ENCODE results near the gene C12orf57. TPM values are rescaled to one million over a fixed set of nuclear protein-coding genes. Genes with fewer than 3 reads are reported as not detected.

C12orf57 gene
- total and polyA plus RNA-seq, 2 experiments from 2014 or later, result 204 to 262 TPM

DNA sequence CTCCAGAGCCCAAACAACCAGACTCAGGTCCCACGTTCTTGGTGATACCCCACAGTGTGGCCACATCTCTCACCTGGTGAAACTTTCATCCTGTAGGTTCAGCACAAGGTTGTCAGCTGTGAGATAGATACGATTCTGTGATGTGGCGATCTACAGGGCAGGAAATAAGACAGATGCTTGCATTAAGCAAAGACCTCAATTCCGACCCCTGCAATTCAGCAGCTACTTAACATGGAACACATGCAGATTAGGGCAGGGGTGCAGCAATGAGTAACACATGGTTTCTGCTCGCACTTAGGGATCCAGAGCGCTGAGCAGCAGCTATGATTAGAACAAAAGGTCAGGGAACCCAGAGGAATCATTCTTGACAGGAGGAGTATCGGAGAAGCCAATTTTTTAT, 22.5 kb downstream of the C12orf57 start (continued):
- TF ChIP-seq, protein P1, sequence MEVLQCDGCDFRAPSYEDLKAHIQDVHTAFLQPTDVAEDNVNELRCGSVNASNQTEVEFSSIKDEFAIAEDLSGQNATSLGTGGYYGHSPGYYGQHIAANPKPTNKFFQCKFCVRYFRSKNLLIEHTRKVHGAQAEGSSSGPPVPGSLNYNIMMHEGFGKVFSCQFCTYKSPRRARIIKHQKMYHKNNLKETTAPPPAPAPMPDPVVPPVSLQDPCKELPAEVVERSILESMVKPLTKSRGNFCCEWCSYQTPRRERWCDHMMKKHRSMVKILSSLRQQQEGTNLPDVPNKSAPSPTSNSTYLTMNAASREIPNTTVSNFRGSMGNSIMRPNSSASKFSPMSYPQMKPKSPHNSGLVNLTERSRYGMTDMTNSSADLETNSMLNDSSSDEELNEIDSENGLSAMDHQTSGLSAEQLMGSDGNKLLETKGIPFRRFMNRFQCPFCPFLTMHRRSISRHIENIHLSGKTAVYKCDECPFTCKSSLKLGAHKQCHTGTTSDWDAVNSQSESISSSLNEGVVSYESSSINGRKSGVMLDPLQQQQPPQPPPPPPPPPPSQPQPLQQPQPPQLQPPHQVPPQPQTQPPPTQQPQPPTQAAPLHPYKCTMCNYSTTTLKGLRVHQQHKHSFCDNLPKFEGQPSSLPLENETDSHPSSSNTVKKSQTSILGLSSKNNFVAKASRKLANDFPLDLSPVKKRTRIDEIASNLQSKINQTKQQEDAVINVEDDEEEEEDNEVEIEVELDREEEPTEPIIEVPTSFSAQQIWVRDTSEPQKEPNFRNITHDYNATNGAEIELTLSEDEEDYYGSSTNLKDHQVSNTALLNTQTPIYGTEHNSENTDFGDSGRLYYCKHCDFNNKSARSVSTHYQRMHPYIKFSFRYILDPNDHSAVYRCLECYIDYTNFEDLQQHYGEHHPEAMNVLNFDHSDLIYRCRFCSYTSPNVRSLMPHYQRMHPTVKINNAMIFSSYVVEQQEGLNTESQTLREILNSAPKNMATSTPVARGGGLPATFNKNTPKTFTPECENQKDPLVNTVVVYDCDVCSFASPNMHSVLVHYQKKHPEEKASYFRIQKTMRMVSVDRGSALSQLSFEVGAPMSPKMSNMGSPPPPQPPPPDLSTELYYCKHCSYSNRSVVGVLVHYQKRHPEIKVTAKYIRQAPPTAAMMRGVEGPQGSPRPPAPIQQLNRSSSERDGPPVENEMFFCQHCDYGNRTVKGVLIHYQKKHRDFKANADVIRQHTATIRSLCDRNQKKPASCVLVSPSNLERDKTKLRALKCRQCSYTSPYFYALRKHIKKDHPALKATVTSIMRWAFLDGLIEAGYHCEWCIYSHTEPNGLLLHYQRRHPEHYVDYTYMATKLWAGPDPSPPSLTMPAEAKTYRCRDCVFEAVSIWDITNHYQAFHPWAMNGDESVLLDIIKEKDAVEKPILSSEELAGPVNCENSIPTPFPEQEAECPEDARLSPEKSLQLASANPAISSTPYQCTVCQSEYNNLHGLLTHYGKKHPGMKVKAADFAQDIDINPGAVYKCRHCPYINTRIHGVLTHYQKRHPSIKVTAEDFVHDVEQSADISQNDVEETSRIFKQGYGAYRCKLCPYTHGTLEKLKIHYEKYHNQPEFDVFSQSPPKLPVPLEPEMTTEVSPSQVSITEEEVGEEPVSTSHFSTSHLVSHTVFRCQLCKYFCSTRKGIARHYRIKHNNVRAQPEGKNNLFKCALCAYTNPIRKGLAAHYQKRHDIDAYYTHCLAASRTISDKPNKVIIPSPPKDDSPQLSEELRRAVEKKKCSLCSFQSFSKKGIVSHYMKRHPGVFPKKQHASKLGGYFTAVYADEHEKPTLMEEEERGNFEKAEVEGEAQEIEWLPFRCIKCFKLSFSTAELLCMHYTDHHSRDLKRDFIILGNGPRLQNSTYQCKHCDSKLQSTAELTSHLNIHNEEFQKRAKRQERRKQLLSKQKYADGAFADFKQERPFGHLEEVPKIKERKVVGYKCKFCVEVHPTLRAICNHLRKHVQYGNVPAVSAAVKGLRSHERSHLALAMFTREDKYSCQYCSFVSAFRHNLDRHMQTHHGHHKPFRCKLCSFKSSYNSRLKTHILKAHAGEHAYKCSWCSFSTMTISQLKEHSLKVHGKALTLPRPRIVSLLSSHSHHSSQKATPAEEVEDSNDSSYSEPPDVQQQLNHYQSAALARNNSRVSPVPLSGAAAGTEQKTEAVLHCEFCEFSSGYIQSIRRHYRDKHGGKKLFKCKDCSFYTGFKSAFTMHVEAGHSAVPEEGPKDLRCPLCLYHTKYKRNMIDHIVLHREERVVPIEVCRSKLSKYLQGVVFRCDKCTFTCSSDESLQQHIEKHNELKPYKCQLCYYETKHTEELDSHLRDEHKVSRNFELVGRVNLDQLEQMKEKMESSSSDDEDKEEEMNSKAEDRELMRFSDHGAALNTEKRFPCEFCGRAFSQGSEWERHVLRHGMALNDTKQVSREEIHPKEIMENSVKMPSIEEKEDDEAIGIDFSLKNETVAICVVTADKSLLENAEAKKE (CRISPR knock-in tag; IDR thresholded peaks at IDR 0.05), result no peak
- TF ChIP-seq CREB1 (CRISPR knock-in tag; IDR thresholded peaks at IDR 0.05; ENCODE audit: low read depth) (no peak), CTCF (conservative IDR thresholded peaks at IDR 0.05; ENCODE audit: low read depth in 2 of 2) (no peak), EZH2 (IDR thresholded peaks at IDR 0.05; ENCODE audit: low read depth, unreplicated experiment) (no peak), ZNF331 (CRISPR knock-in tag; IDR thresholded peaks at IDR 0.05; ENCODE audit: low read depth) (no peak), JUNB (IDR thresholded peaks at IDR 0.05; ENCODE audit: unreplicated experiment) (no peak), STAT1 (IDR thresholded peaks at IDR 0.05; ENCODE audit: unreplicated experiment) (no peak)
- TF ChIP-seq, protein P2, sequence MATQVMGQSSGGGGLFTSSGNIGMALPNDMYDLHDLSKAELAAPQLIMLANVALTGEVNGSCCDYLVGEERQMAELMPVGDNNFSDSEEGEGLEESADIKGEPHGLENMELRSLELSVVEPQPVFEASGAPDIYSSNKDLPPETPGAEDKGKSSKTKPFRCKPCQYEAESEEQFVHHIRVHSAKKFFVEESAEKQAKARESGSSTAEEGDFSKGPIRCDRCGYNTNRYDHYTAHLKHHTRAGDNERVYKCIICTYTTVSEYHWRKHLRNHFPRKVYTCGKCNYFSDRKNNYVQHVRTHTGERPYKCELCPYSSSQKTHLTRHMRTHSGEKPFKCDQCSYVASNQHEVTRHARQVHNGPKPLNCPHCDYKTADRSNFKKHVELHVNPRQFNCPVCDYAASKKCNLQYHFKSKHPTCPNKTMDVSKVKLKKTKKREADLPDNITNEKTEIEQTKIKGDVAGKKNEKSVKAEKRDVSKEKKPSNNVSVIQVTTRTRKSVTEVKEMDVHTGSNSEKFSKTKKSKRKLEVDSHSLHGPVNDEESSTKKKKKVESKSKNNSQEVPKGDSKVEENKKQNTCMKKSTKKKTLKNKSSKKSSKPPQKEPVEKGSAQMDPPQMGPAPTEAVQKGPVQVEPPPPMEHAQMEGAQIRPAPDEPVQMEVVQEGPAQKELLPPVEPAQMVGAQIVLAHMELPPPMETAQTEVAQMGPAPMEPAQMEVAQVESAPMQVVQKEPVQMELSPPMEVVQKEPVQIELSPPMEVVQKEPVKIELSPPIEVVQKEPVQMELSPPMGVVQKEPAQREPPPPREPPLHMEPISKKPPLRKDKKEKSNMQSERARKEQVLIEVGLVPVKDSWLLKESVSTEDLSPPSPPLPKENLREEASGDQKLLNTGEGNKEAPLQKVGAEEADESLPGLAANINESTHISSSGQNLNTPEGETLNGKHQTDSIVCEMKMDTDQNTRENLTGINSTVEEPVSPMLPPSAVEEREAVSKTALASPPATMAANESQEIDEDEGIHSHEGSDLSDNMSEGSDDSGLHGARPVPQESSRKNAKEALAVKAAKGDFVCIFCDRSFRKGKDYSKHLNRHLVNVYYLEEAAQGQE (IDR thresholded peaks at IDR 0.05; ENCODE audit: unreplicated experiment), result no peak
- TF ChIP-seq, protein P3, sequence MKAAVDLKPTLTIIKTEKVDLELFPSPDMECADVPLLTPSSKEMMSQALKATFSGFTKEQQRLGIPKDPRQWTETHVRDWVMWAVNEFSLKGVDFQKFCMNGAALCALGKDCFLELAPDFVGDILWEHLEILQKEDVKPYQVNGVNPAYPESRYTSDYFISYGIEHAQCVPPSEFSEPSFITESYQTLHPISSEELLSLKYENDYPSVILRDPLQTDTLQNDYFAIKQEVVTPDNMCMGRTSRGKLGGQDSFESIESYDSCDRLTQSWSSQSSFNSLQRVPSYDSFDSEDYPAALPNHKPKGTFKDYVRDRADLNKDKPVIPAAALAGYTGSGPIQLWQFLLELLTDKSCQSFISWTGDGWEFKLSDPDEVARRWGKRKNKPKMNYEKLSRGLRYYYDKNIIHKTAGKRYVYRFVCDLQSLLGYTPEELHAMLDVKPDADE (IDR thresholded peaks at IDR 0.05), result no peak
